ENCODE measurements around the gene SERINC5.

Gene SERINC5

GRCh38 chr5:80067016-80067415 is 188.8 kb downstream of the SERINC5 start:
- TF ChIP-seq CTCF (IDR thresholded peaks at IDR 0.05; ENCODE audit: insufficient read depth, low read length) (no peak), POLR2AphosphoS5 (IDR thresholded peaks at IDR 0.05; ENCODE audit: low read depth) (no peak), GABPA (IDR thresholded peaks at IDR 0.05; ENCODE audit: low read depth) (no peak), SPI1 (IDR thresholded peaks at IDR 0.05; ENCODE audit: borderline replicate concordance, low read depth) (no peak), REST (IDR thresholded peaks at IDR 0.05; ENCODE audit: insufficient replicate concordance, low read depth) (no peak)
- no peaks in the 10 kb centered on the region for H3K27me3 ChIP-seq (ENCODE audit: insufficient read depth, poor library complexity, severe bottlenecking)
- DNase-seq (ENCODE audit: low read depth in 1 of 2, low spot score in 1 of 2) = no peak
- peak overlapping the region; percentile 69 for H3K27ac ChIP-seq (replicated peaks)
- no peak overlapping the region for H3K4me3 ChIP-seq (replicated peaks; ENCODE audit: insufficient read depth, low read length)

DNA sequence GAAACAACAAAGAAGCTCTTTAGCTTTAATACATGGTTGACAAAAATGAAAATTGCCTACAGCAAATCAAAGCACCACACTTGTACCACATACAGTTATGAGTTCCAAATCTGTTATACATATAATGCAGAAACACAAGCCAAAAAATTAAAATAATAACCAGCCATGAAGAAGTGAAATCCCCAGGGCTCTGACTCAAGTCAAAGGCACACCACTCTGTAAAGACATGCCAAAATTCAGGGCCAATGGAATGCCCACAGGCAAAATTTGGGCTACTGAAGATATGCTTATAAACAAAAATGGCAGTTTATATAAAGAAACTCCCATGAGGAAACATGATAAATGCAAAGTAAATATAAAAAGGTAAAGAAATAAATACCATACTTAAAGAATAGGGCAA is 191.7 kb downstream of the SERINC5 start:
- no peak for DNase-seq (ENCODE audit: low read depth in 1 of 2, low spot score in 1 of 2)
- H3K27ac ChIP-seq (replicated peaks) = no peak overlapping the region
- no peak overlapping the region for H3K4me3 ChIP-seq (replicated peaks; ENCODE audit: insufficient read depth, low read length)
- no peak for TF ChIP-seq POLR2AphosphoS5 (IDR thresholded peaks at IDR 0.05; ENCODE audit: low read depth)
- TF ChIP-seq GABPA (IDR thresholded peaks at IDR 0.05; ENCODE audit: low read depth) = no peak
- TF ChIP-seq SPI1 (IDR thresholded peaks at IDR 0.05; ENCODE audit: borderline replicate concordance, low read depth) = no peak
- no peak for TF ChIP-seq REST (IDR thresholded peaks at IDR 0.05; ENCODE audit: insufficient replicate concordance, low read depth)
- no peak for TF ChIP-seq CTCF (IDR thresholded peaks at IDR 0.05; ENCODE audit: insufficient read depth, low read length)
- H3K27me3 ChIP-seq (ENCODE audit: insufficient read depth, poor library complexity, severe bottlenecking) = no peaks in the 10 kb centered on the region
